T47D (cell line): ENCODE results near the gene CFAP299.

Source experiments
- DNase-seq, 2 experiments: peaks; one replicate each; pipeline versions ENCODE4 v3.0.0 to v3.0.0-alpha.2; 2011 to 2012; ENCODE audit warnings: low read depth in 1 of 2, low spot score in 1 of 2
- JUND ChIP-seq: IDR thresholded peaks from 2 replicates; pipeline ENCODE4 v1.6.1; 2012; ENCODE audit warnings: low read depth
- in situ Hi-C: cut with HindIII; loops from 2 replicates; pipeline ENCODE4 v1.10.0; 2016; ENCODE audit warnings: low sequenced_read_pairs, low pct_unique_long_range_greater_than_20kb

Gene CFAP299

DNA sequence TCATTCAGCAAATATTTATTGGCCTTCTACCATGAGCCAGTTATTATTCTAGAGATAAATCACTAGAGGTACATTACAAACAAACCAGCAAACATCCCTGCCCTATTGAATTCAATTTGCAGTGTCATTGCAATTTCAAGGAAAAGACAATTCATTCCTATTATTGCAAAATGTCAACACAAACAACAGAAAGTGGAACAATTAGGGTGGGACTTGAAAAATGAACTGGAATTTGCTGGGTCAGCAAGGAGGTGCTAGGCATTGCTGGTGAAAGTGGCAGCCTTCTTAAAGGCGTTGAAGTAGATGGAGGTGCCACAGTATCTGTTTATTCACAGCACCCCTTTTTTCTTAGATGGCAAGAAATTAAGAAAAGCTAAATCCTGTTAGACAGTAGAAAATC, 470.9 kb downstream of the CFAP299 start:
- in situ Hi-C loops, result no loop called here

GRCh38 chr4:80809039-80809729, 473.7 kb downstream of the CFAP299 start:
- no peak for DNase-seq
- TF ChIP-seq JUND, result no peak
- in situ Hi-C loops, result no loop called here

More for the DNA sequence above, 470.9 kb downstream of the CFAP299 start:
- no peak for TF ChIP-seq JUND
- DNase-seq, result no peak

GRCh38 chr4:80811406-80811805, 475.9 kb downstream of the CFAP299 start:
- no peak for DNase-seq
- TF ChIP-seq JUND, result no peak

DNA sequence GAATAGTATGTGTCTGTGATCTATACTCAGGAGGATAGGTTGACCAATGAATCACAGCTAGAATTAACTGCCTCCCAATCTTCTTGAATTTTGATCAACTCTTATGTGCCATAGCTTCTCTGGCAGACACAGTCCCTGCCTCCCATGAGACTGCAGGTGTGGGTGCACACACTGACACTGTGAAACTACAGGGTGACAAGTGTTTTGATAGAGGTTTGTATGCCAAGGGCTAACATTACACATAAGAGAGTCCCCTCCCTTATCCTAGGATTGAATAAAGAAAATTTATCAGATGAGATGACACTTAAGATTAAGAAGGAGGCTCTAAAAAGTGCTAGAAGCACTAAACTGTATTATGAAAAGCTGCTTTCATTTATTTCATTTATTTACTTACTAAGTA, 476.6 kb downstream of the CFAP299 start:
- in situ Hi-C loops, result no loop called here
- TF ChIP-seq JUND, result no peak
- DNase-seq, result no peak

More at GRCh38 chr4:80811406-80811805, 475.9 kb downstream of the CFAP299 start:
- in situ Hi-C loops, result no loop called here

- no peak for TF ChIP-seq JUND
- in situ Hi-C loops, result no loop called here
- no peak for DNase-seq
These were observed 478.7 kb downstream of the CFAP299 start for GRCh38 chr4:80814266-80814665.

- no peak for TF ChIP-seq JUND
- no peak for DNase-seq
- in situ Hi-C loops, result no loop called here
These were observed 496.1 kb downstream of the CFAP299 start for GRCh38 chr4:80831383-80832361.

- TF ChIP-seq JUND, result no peak
- in situ Hi-C loops, result no loop called here
These were observed 503.8 kb downstream of the CFAP299 start for GRCh38 chr4:80839281-80839680.

GRCh38 chr4:80839792-80840191, 504.3 kb downstream of the CFAP299 start:
- DNase-seq, result no peak
- no peak for TF ChIP-seq JUND
- in situ Hi-C loops, result no loop called here

More at GRCh38 chr4:80839281-80839680, 503.8 kb downstream of the CFAP299 start:
- DNase-seq, result no peak

- in situ Hi-C loops, result no loop called here
- DNase-seq, result no peak
- no peak for TF ChIP-seq JUND
These were observed 504.9 kb downstream of the CFAP299 start for GRCh38 chr4:80840396-80840795.

- TF ChIP-seq JUND, result no peak
- in situ Hi-C loops, result no loop called here
- no peak for DNase-seq
These were observed 506.2 kb downstream of the CFAP299 start for GRCh38 chr4:80841587-80842281.

DNA sequence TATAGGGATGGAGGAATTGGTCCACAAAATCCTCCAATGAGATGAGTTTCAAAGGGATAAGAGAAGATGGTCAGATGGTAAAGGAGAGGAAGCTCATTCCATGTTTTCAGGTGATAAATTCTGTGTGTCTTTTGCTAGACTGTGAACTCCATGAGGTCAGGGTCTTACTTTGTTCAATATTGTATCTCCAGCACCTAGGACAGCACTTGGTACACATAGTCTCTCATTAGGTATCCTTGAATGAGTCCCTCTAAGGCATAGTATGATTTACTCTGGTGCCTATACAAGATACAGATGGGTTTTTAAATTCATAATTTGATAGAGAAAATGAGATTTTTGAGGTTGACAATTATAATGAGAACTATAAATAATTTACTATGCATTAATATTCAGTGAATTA, 510.7 kb downstream of the CFAP299 start:
- TF ChIP-seq JUND, result no peak
- DNase-seq, result peak in 1 of 2 experiments; percentile 8
- in situ Hi-C loops, result no loop called here

DNA sequence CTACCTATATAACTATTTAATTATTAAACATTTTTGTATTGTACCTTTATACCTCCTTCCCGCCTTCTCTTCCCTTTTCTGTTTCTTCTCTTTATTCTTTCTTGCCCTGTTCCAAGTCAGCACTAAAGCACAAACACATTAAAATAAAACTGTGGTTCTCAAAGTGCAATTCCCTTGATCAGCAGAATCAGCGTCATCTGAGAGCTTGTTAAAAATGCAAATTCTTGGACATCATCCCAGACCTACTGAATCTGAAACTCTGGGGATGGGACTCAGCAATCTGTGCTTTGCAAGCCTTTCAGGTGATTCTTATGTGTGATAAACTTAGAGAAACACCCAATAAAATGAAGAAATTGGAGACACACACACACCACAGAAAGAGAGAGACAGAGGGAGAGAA, 516.5 kb downstream of the CFAP299 start:
- in situ Hi-C loops, result no loop called here
- no peak for TF ChIP-seq JUND
- DNase-seq, result no peak
